Retina (tissue), 1 donor: ENCODE results near the gene ASTN2.

Experiments
- DNase-seq: peaks from one replicate; pipeline ENCODE4 v3.0.0-alpha.2; 2016

The ASTN2 gene

GRCh38 chr9:117359910-117360309 is 54.9 kb downstream of the ASTN2 start:
- no peak for DNase-seq

GRCh38 chr9:117355542-117355941 is 59.3 kb downstream of the ASTN2 start:
- peak; percentile 38 for DNase-seq

GRCh38 chr9:117354997-117355396 is 59.9 kb downstream of the ASTN2 start:
- no peak for DNase-seq

- DNase-seq = no peak
Measured at GRCh38 chr9:117354244-117354847, 60.5 kb downstream of the ASTN2 start.

GRCh38 chr9:117344892-117345660 is 69.8 kb downstream of the ASTN2 start:
- DNase-seq = no peak

- DNase-seq = no peak
Measured at GRCh38 chr9:117343427-117343826, 71.4 kb downstream of the ASTN2 start.

- no peak for DNase-seq
Measured at GRCh38 chr9:117341151-117341550, 73.7 kb downstream of the ASTN2 start.

GRCh38 chr9:117340422-117340821 is 74.4 kb downstream of the ASTN2 start:
- DNase-seq = no peak

GRCh38 chr9:117335837-117336433 is 78.9 kb downstream of the ASTN2 start:
- DNase-seq = no peak

- no peak for DNase-seq
Measured at GRCh38 chr9:117334101-117334500, 80.8 kb downstream of the ASTN2 start.

GRCh38 chr9:117325831-117326230 is 89.0 kb downstream of the ASTN2 start:
- DNase-seq = peak; percentile 65

GRCh38 chr9:117325110-117325731 is 89.6 kb downstream of the ASTN2 start:
- DNase-seq = no peak

GRCh38 chr9:117323390-117323789 is 91.5 kb downstream of the ASTN2 start:
- no peak for DNase-seq

GRCh38 chr9:117317192-117317591 is 97.7 kb downstream of the ASTN2 start:
- no peak for DNase-seq

GRCh38 chr9:117315236-117315635 is 99.6 kb downstream of the ASTN2 start:
- no peak for DNase-seq

- DNase-seq = no peak
Measured at GRCh38 chr9:117313989-117314388, 100.9 kb downstream of the ASTN2 start.

- DNase-seq = no peak
Measured at GRCh38 chr9:117307701-117308100, 107.2 kb downstream of the ASTN2 start.

- DNase-seq = no peak
Measured at GRCh38 chr9:117306032-117306431, 108.8 kb downstream of the ASTN2 start.

GRCh38 chr9:117305454-117305853 is 109.4 kb downstream of the ASTN2 start:
- no peak for DNase-seq

GRCh38 chr9:117304549-117304948 is 110.3 kb downstream of the ASTN2 start:
- DNase-seq = peak; percentile 40

GRCh38 chr9:117303643-117304230 is 111.1 kb downstream of the ASTN2 start:
- DNase-seq = peak; percentile 47

GRCh38 chr9:117302487-117302886 is 112.4 kb downstream of the ASTN2 start:
- DNase-seq = peak; percentile 22

GRCh38 chr9:117300371-117301110 is 114.3 kb downstream of the ASTN2 start:
- peak; percentile 36 for DNase-seq
